Fibroblast of lung (primary cell): Measurements from ENCODE around the gene CSNK2B. TPM values are rescaled to one million over a fixed set of nuclear protein-coding genes. Genes with fewer than 3 reads are reported as not detected.

ENCODE experiments used
- DNase-seq, 2 donors: peaks; one replicate each; pipeline versions ENCODE4 v3.0.0 to v3.0.0-alpha.2; 2010; ENCODE audit warnings: low read depth in 2 of 2
- H2AFZ ChIP-seq: 2 replicates; pipeline ENCODE4 v1.5.1; 2012; ENCODE audit warnings: low read length, control low read depth, inconsistent platforms
- H3K27ac ChIP-seq: 2 replicates; pipeline ENCODE4 v1.5.1; 2011; ENCODE audit warnings: low read length, control low read depth; ENCODE audit not compliant: insufficient read depth
- H3K27me3 ChIP-seq: 2 replicates; pipeline ENCODE4 v1.5.1; 2011; ENCODE audit warnings: mild to moderate bottlenecking, low read length; ENCODE audit not compliant: control insufficient read depth, insufficient read depth
- H3K36me3 ChIP-seq: 2 replicates; pipeline ENCODE4 v1.5.1; 2011; ENCODE audit warnings: low read length; ENCODE audit not compliant: control insufficient read depth, insufficient read depth
- H3K4me1 ChIP-seq: 2 replicates; pipeline ENCODE4 v1.5.1; 2011; ENCODE audit warnings: low read length; ENCODE audit not compliant: control insufficient read depth, insufficient read depth; ENCODE audit errors: extremely low read depth
- H3K4me2 ChIP-seq: 2 replicates; pipeline ENCODE4 v1.5.1; 2011; ENCODE audit warnings: low read length, control low read depth; ENCODE audit not compliant: insufficient read depth; ENCODE audit errors: extremely low read depth
- H3K4me3 ChIP-seq, 4 experiments: fragments of 200-600 bp in 1 of 4; sonication (generic) in 1 of 4; replicated peaks in 1 of 4; 2 replicates each; pipeline ENCODE4 v1.5.1; 2011 to 2016; ENCODE audit warnings: low read length in 4 of 4, low read depth in 3 of 4, mild to moderate bottlenecking in 3 of 4, control low read depth in 2 of 4, inconsistent platforms in 1 of 4, mixed read lengths in 1 of 4; ENCODE audit not compliant: insufficient read depth in 1 of 4; ENCODE audit errors: control extremely low read depth in 1 of 4
- H3K79me2 ChIP-seq: 2 replicates; pipeline ENCODE4 v1.5.1; 2012; ENCODE audit warnings: mild to moderate bottlenecking, low read length, inconsistent platforms; ENCODE audit not compliant: control insufficient read depth, insufficient read depth
- H3K9ac ChIP-seq: 2 replicates; pipeline ENCODE4 v1.5.1; 2011; ENCODE audit warnings: mild to moderate bottlenecking, low read length, control low read depth; ENCODE audit not compliant: insufficient read depth
- H3K9me3 ChIP-seq: 2 replicates; pipeline ENCODE4 v1.5.1; 2012; ENCODE audit warnings: low read depth, low read length; ENCODE audit not compliant: control insufficient read depth, insufficient read depth
- H4K20me1 ChIP-seq: 2 replicates; pipeline ENCODE4 v1.5.1; 2011; ENCODE audit warnings: low read length; ENCODE audit not compliant: control insufficient read depth, insufficient read depth; ENCODE audit errors: extremely low read depth
- EZH2 ChIP-seq: IDR thresholded peaks from 2 replicates; pipeline ENCODE4 v1.5.1; 2012; ENCODE audit warnings: low read length, control low read depth, mild to moderate bottlenecking; ENCODE audit errors: missing control alignments
- polyA plus RNA-seq, 2 donors: library from polyadenylated mRNA; depleted of rRNA in 1 of 2; stranded (reverse) in 1 of 2; unstranded in 1 of 2; fragments of >200 nt; gene quantifications; 2 replicates each; pipeline ENCODE4 v1.2.1, GENCODE V29; 2011 to 2012; ENCODE audit warnings: missing spikeins in 1 of 2
- total RNA-seq: library from RNA; depleted of rRNA; stranded (reverse); fragments of >200 nt; gene quantifications from 2 replicates; pipeline ENCODE4 v1.2.1, GENCODE V29; 2014
- TF ChIP-seq, protein P1 (sequence below), 2 donors: IDR thresholded peaks in 1 of 2; conservative IDR thresholded peaks in 1 of 2; 1 replicate in 1 of 2; 2 replicates in 1 of 2; pipeline ENCODE4 v1.5.1; 2011 to 2012; ENCODE audit warnings: low read length in 2 of 2, control low read depth in 1 of 2, inconsistent platforms in 1 of 2, low read depth in 1 of 2, mild to moderate bottlenecking in 1 of 2

CSNK2B gene
- total and polyA plus RNA-seq, 2 donors (not counting 1 experiment from before 2014, with no cell fraction given): 67.2 to 84.9 TPM

DNA sequence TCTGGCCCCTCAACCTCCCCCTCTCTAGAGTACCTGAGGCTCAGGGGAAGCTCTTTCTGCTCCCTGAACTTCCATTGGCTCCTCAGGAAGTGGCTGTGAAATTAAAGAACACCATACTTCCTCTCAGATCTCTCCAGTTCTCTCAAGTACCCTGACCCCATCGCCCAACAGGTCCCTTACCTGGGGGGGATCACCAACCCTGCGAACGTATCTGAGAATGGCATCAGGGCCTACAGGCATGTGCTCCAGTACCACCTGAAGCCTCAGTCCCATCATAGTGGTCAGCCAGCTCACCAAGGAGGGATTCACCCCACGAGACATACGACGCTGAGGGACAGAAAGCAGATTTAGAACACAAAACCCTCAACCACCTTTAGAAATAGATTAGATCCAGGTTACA, 25.3 kb upstream of the CSNK2B start:
- Histone ChIP-seq H3K4me3 (no peak overlapping the region), H3K9me3 (no peaks in the 10 kb centered on the region), H4K20me1 (no peaks in the 10 kb centered on the region), H3K4me1 (no peaks in the 10 kb centered on the region), H3K27me3 (no peaks in the 10 kb centered on the region), H3K36me3 (peaks cover 39% of the 10 kb centered on the region), H3K9ac (no peak overlapping the region), H3K27ac (no peak overlapping the region), H3K4me2 (no peak overlapping the region), H2AFZ (no peak overlapping the region), H3K79me2 (no peaks in the 10 kb centered on the region)
- TF ChIP-seq, protein P1, sequence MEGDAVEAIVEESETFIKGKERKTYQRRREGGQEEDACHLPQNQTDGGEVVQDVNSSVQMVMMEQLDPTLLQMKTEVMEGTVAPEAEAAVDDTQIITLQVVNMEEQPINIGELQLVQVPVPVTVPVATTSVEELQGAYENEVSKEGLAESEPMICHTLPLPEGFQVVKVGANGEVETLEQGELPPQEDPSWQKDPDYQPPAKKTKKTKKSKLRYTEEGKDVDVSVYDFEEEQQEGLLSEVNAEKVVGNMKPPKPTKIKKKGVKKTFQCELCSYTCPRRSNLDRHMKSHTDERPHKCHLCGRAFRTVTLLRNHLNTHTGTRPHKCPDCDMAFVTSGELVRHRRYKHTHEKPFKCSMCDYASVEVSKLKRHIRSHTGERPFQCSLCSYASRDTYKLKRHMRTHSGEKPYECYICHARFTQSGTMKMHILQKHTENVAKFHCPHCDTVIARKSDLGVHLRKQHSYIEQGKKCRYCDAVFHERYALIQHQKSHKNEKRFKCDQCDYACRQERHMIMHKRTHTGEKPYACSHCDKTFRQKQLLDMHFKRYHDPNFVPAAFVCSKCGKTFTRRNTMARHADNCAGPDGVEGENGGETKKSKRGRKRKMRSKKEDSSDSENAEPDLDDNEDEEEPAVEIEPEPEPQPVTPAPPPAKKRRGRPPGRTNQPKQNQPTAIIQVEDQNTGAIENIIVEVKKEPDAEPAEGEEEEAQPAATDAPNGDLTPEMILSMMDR (conservative IDR thresholded peaks at IDR 0.05 in 1 of 2, IDR thresholded peaks at IDR 0.05 in 1 of 2; ENCODE audit: low read depth in 1 of 2, low read length in 2 of 2): no peak
- no peak for TF ChIP-seq EZH2
- no peak for DNase-seq

DNA sequence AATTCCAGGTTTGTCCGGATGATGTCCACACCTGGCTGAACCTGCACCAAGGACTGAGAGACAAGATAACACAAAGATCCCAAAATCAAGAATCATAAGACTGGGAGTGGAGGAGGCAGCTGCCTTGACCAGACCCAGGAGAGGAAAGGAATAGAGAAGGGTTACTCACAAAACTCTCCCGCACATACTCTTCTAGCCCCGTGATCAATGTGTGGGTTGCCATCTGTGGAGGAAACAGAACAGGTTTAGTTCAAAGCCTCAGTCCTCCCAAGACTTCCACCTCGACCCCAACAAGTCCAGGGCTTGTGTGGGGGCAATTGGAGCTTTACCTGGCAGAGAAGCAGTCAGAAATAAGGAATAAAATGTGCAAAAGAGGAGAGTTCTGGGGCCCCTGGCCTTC, 24.5 kb upstream of the CSNK2B start:
- peaks cover 36% of the 10 kb centered on the region for H3K36me3 ChIP-seq
- no peaks in the 10 kb centered on the region for H3K27me3 ChIP-seq
- no peak overlapping the region for H3K4me2 ChIP-seq
- TF ChIP-seq, protein P1 (conservative IDR thresholded peaks at IDR 0.05 in 1 of 2, IDR thresholded peaks at IDR 0.05 in 1 of 2; ENCODE audit: low read depth in 1 of 2, low read length in 2 of 2): no peak
- no peak for TF ChIP-seq EZH2
- no peaks in the 10 kb centered on the region for H3K4me1 ChIP-seq
- no peaks in the 10 kb centered on the region for H3K9me3 ChIP-seq
- DNase-seq: no peak
- no peaks in the 10 kb centered on the region for H4K20me1 ChIP-seq
- no peak overlapping the region for H3K4me3 ChIP-seq
- no peak overlapping the region for H3K27ac ChIP-seq
- H3K79me2 ChIP-seq: no peaks in the 10 kb centered on the region
- H2AFZ ChIP-seq: no peak overlapping the region
- no peak overlapping the region for H3K9ac ChIP-seq

GRCh38 chr6:31642798-31643570, 22.9 kb upstream of the CSNK2B start:
- Histone ChIP-seq H2AFZ (no peak overlapping the region), H3K27ac (no peak overlapping the region), H3K27me3 (no peaks in the 10 kb centered on the region), H3K4me2 (no peak overlapping the region), H3K4me3 (no peak overlapping the region), H3K9me3 (no peaks in the 10 kb centered on the region), H3K4me1 (no peaks in the 10 kb centered on the region), H3K36me3 (peaks cover 30% of the 10 kb centered on the region), H3K79me2 (no peaks in the 10 kb centered on the region), H4K20me1 (no peaks in the 10 kb centered on the region), H3K9ac (no peak overlapping the region)
- TF ChIP-seq, protein P1 (conservative IDR thresholded peaks at IDR 0.05 in 1 of 2, IDR thresholded peaks at IDR 0.05 in 1 of 2; ENCODE audit: low read depth in 1 of 2, low read length in 2 of 2): no peak
- no peak for TF ChIP-seq EZH2
- no peak for DNase-seq
